Stomach (tissue), 4 donors: Measurements from ENCODE around the gene MTMR2.

Experiments
- CTCF ChIP-seq, 7 experiments: fragments of 450-650 bp in 4 of 7; fragments of 200-600 bp in 3 of 7; sonication (generic) in 3 of 7; IDR thresholded peaks; one replicate each; pipeline ENCODE4 v1.5.1; 2016 to 2019; ENCODE audit warnings: antibody characterized with exemption in 7 of 7, control low read depth in 2 of 7, mild to moderate bottlenecking in 1 of 7
- EP300 ChIP-seq: sonication (generic); formaldehyde crosslinking; IDR thresholded peaks from one replicate; pipeline ENCODE4 v1.6.1; 2017; ENCODE audit warnings: antibody characterized with exemption
- POLR2A ChIP-seq, 4 donors: fragments of 450-650 bp; IDR thresholded peaks; one replicate each; pipeline ENCODE4 v1.6.1; 2016; ENCODE audit warnings: antibody characterized with exemption in 4 of 4, control low read depth in 2 of 4, mild to moderate bottlenecking in 1 of 4, moderate library complexity in 1 of 4
- POLR2AphosphoS5 ChIP-seq, 3 donors: sonication (generic); formaldehyde crosslinking; IDR thresholded peaks; one replicate each; pipeline ENCODE4 v1.6.1; 2016; ENCODE audit warnings: antibody characterized with exemption in 3 of 3

GRCh38 chr11:95883381-95883780, 40.5 kb downstream of the MTMR2 start:
- TF ChIP-seq CTCF (IDR thresholded peaks at IDR 0.05) (no peak), POLR2AphosphoS5 (IDR thresholded peaks at IDR 0.05) (no peak), POLR2A (IDR thresholded peaks at IDR 0.05) (no peak), EP300 (no peak)
